Measurements from ENCODE around the gene GIT2. TPM values are rescaled to one million over a fixed set of nuclear protein-coding genes. Genes with fewer than 3 reads are reported as not detected.

GIT2 gene
- total RNA-seq, 1 experiment from 2014 or later = 36.7 TPM

- Histone ChIP-seq H2AFZ (no peak overlapping the region), H3K9me2 (ENCODE audit: insufficient read depth) (no peaks in the 10 kb centered on the region), H3K9me3 (ENCODE audit: insufficient read depth, low read depth) (no peaks in the 10 kb centered on the region), H3K79me2 (ENCODE audit: low read depth) (peaks cover 20% of the 10 kb centered on the region), H4K20me1 (ENCODE audit: insufficient read depth) (no peaks in the 10 kb centered on the region), H3K36me3 (ENCODE audit: low read depth) (no peaks in the 10 kb centered on the region), H3K4me2 (no peak overlapping the region), H3K27me3 (ENCODE audit: insufficient read depth, low read depth) (no peaks in the 10 kb centered on the region), H3K27ac (no peak overlapping the region), H3K4me1 (replicated peaks; ENCODE audit: insufficient read depth) (peaks cover 8% of the 10 kb centered on the region), H3K4me3 (no peak overlapping the region), H3F3A (ENCODE audit: insufficient read depth, low read depth) (no peaks in the 10 kb centered on the region)
- TF ChIP-seq CTCF (conservative IDR thresholded peaks at IDR 0.05) (no peak), EZH2 (IDR thresholded peaks at IDR 0.05; ENCODE audit: low read depth) (no peak)
- POLR2A ChIA-PET (ENCODE audit: unreplicated experiment) = interaction anchor here (0.6 kb wide), 1 partner anchor 1357 kb away, joined by 7 read pairs; no protein-coding TSS in a partner anchor
- DNase-seq = no peak
- BruUV-seq (replicated peaks) = no TSS peak
- intact Hi-C loops (cut with micrococcal nuclease; ENCODE audit: unreplicated experiment) = no loop called here
- CTCF ChIA-PET = no interaction called here
Measured at GRCh38 chr12:109905301-109905700, 90.9 kb downstream of the GIT2 start.

- intact Hi-C loops (cut with micrococcal nuclease; ENCODE audit: unreplicated experiment) = no loop called here
- Histone ChIP-seq H3K9me3 (ENCODE audit: insufficient read depth, low read depth) (no peaks in the 10 kb centered on the region), H2AFZ (no peak overlapping the region), H3K4me1 (replicated peaks; ENCODE audit: insufficient read depth) (peaks cover 16% of the 10 kb centered on the region), H3K4me2 (no peak overlapping the region), H4K20me1 (ENCODE audit: insufficient read depth) (no peaks in the 10 kb centered on the region), H3F3A (ENCODE audit: insufficient read depth, low read depth) (no peaks in the 10 kb centered on the region), H3K27ac (no peak overlapping the region), H3K4me3 (no peak overlapping the region), H3K9me2 (ENCODE audit: insufficient read depth) (no peaks in the 10 kb centered on the region), H3K27me3 (ENCODE audit: insufficient read depth, low read depth) (no peaks in the 10 kb centered on the region), H3K36me3 (ENCODE audit: low read depth) (no peaks in the 10 kb centered on the region), H3K79me2 (ENCODE audit: low read depth) (peaks cover 21% of the 10 kb centered on the region)
- no peak for TF ChIP-seq CTCF (conservative IDR thresholded peaks at IDR 0.05)
- TF ChIP-seq EZH2 (IDR thresholded peaks at IDR 0.05; ENCODE audit: low read depth) = no peak
- BruUV-seq (replicated peaks) = no TSS peak
- CTCF ChIA-PET = interaction anchor here (0.6 kb wide), 1 partner anchor 26 kb away, joined by 3 read pairs; no protein-coding TSS in a partner anchor
- DNase-seq = no peak
- POLR2A ChIA-PET (ENCODE audit: unreplicated experiment) = interaction anchor here (0.5 kb wide), 1 partner anchor 17 kb away, joined by 14 read pairs; no protein-coding TSS in a partner anchor
Measured at GRCh38 chr12:109902891-109903418, 93.2 kb downstream of the GIT2 start.

- DNase-seq = no peak
- POLR2A ChIA-PET (ENCODE audit: unreplicated experiment) = no interaction called here
- no peaks in the 10 kb centered on the region for H3K27me3 ChIP-seq (ENCODE audit: insufficient read depth, low read depth)
- no peaks in the 10 kb centered on the region for H3K36me3 ChIP-seq (ENCODE audit: low read depth)
- intact Hi-C loops (cut with micrococcal nuclease; ENCODE audit: unreplicated experiment) = loop anchor here (1.0 kb wide), 1 partner anchor 48 kb away; no protein-coding TSS in a partner anchor
- H3F3A ChIP-seq (ENCODE audit: insufficient read depth, low read depth) = no peaks in the 10 kb centered on the region
- no TSS peak for BruUV-seq (replicated peaks)
- CTCF ChIA-PET = interaction anchor here (0.6 to 1.5 kb wide), 2 partner anchors 47 to 746 kb away, joined by 4 read pairs; no protein-coding TSS in a partner anchor
- no peaks in the 10 kb centered on the region for H4K20me1 ChIP-seq (ENCODE audit: insufficient read depth)
- H3K4me3 ChIP-seq = peak overlapping the region; percentile 73
- peak overlapping the region; percentile 95 for H2AFZ ChIP-seq
- TF ChIP-seq EZH2 (IDR thresholded peaks at IDR 0.05; ENCODE audit: low read depth) (no peak), CTCF (conservative IDR thresholded peaks at IDR 0.05) (no peak)
- H3K4me2 ChIP-seq = peak overlapping the region; percentile 97
- no peaks in the 10 kb centered on the region for H3K9me2 ChIP-seq (ENCODE audit: insufficient read depth)
- H3K79me2 ChIP-seq (ENCODE audit: low read depth) = peaks cover 21% of the 10 kb centered on the region
- no peaks in the 10 kb centered on the region for H3K9me3 ChIP-seq (ENCODE audit: insufficient read depth, low read depth)
- 0 out of 2 replicates have a peak overlapping the region, but pooled peaks have one; percentile 5 for H3K27ac ChIP-seq
- H3K4me1 ChIP-seq (replicated peaks; ENCODE audit: insufficient read depth) = peaks cover 16% of the 10 kb centered on the region
Measured at GRCh38 chr12:109900752-109901580, 95.2 kb downstream of the GIT2 start.
